Measurements from ENCODE around the gene GPR68. TPM values are rescaled to one million over a fixed set of nuclear protein-coding genes. Genes with fewer than 3 reads are reported as not detected.
A peak's percentile ranks its signal among the peaks of the same experiment; 100 is the strongest.

GPR68 gene
- total RNA-seq, 1 donor from 2014 or later: 1.1 TPM

DNA sequence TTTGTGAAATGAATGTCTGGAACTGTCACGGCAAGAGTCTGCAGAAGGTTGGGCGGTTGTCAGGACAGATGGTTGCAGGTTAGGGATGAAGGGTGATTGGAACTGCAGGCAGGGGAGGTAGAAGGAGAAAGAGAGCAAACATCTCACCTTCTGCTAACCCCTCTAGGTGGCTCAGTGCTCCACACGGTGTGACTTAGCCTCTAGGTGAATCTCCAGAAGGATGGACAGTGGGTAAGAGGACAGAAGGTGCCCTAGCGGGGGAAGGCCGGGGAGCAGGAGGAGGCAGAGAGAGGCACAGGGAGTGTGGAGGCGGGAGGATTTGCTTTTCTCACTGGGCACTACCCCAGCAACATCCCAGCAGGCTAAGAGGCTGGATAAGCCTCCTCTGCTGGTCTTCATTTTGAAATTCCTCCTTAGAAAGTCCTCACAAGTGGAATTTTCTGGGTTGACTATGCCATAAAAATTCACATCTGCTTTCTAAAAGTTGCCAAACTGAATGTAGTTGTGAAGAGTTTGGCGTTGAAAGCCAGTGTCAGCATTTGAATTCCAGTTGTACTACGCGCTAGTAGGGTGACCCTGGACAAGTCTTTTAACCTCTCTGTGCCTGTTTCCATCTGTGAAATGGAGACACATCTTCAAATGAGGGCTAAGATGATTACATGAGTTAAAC, 10.7 kb upstream of the GPR68 start:
- TF ChIP-seq CTCF (conservative IDR thresholded peaks at IDR 0.05; ENCODE audit: low read depth, low read length): no peak
- H3K4me3 ChIP-seq (ENCODE audit: low read depth, low read length): no peak overlapping the region
- no peak for DNase-seq (ENCODE audit: low read depth)

GRCh38 chr14:91254461-91254860, 10.0 kb upstream of the GPR68 start:
- no peak overlapping the region for H3K4me3 ChIP-seq (ENCODE audit: low read depth, low read length)
- no peak for DNase-seq (ENCODE audit: low read depth)
- no peak for TF ChIP-seq CTCF (conservative IDR thresholded peaks at IDR 0.05; ENCODE audit: low read depth, low read length)

GRCh38 chr14:91253795-91254323, 9.4 kb upstream of the GPR68 start:
- H3K4me3 ChIP-seq (ENCODE audit: low read depth, low read length): peak overlapping the region; percentile 56
- TF ChIP-seq CTCF (conservative IDR thresholded peaks at IDR 0.05; ENCODE audit: low read depth, low read length): no peak
- no peak for DNase-seq (ENCODE audit: low read depth)

DNA sequence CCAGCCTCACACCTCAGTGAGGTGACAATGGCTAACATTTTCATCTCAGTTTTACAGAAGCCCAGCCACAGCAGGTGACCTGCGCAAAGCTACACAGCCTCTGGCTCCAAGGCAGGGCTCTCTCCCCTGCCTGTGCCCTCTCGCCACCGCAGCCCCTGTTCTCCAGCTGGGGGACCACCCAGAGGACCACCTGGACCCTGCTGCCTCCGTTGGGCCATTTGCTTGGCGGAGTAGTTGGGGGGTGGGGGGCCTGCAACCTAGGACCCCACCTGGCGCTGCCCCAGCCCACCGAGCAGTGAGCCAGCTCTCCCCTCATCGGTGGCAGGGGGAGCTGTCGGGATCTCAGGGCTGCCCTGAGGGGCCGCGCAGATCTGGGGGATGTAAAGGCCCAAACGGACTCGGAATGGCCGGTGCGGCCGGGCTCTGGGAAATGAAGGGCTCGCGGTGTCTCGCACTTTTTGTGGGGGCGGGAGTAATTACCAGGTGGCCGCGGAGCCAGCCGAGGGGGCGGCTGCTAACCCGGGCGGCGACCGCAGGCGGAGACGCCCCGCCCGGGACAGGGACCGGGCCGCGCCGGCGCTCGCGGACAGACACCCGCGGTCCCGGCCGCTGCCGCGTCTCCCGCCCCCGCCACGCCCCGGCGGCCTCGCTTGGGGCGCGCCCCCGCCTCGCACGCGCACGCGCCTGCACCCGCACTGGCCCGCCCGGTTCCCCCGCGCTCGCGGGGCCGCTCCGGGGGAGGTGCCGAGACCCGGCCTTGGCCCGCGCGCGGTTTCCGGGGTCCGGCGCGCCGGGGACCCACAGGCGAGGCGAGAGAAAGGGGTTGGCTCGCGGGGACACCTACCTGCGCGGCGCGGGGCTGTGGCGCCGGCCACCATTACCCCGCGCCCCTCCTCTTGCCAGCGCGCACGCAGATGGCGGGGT, 8.6 kb upstream of the GPR68 start:
- DNase-seq (ENCODE audit: low read depth): no peak
- peak overlapping the region; percentile 56 for H3K4me3 ChIP-seq (ENCODE audit: low read depth, low read length)
- peak; percentile 13 for TF ChIP-seq CTCF (conservative IDR thresholded peaks at IDR 0.05; ENCODE audit: low read depth, low read length)

- DNase-seq (ENCODE audit: low read depth): no peak
- H3K4me3 ChIP-seq (ENCODE audit: low read depth, low read length): no peak overlapping the region
- no peak for TF ChIP-seq CTCF (conservative IDR thresholded peaks at IDR 0.05; ENCODE audit: low read depth, low read length)
These were observed 6.4 kb upstream of the GPR68 start for GRCh38 chr14:91250912-91251311.

GRCh38 chr14:91249841-91250616, 5.5 kb upstream of the GPR68 start:
- TF ChIP-seq CTCF (conservative IDR thresholded peaks at IDR 0.05; ENCODE audit: low read depth, low read length): no peak
- DNase-seq (ENCODE audit: low read depth): peak; percentile 39
- no peak overlapping the region for H3K4me3 ChIP-seq (ENCODE audit: low read depth, low read length)
